SK-N-SH (cell line): ENCODE measurements around the gene MYMX. TPM values are rescaled to one million over a fixed set of nuclear protein-coding genes. Genes with fewer than 3 reads are reported as not detected.

Experiments used
- CTCF ChIA-PET: fragments of 300-600, 350-600 bp; formaldehyde crosslinking; extraction: SDS; loops from one replicate; lab custom pipeline; 2021; lab: Yijun Ruan, JAX
- POLR2A ChIA-PET: fragments of 350-600 bp; sonication (Branson Sonifier 250); formaldehyde crosslinking; extraction: SDS; loops from one replicate; lab custom pipeline; 2020; ENCODE audit warnings: antibody characterized with exemption, inconsistent platforms; lab: Yijun Ruan, JAX
- DNase-seq: peaks from one replicate; pipeline ENCODE4 v3.0.0; 2012
- H2AFZ ChIP-seq: fragments of 200-600 bp; sonication (generic); 2 replicates; pipeline ENCODE4 v1.8.1; 2016; ENCODE audit warnings: antibody characterized with exemption, mild to moderate bottlenecking, low read depth
- H3F3A ChIP-seq: fragments of 200-600 bp; sonication (generic); replicated peaks from 2 replicates; pipeline ENCODE3; 2016; ENCODE audit warnings: antibody characterized with exemption, mild to moderate bottlenecking; ENCODE audit not compliant: insufficient read depth
- H3K27ac ChIP-seq, 2 experiments: fragments of 200-500 bp in 1 of 2; fragments of 200-600 bp in 1 of 2; sonication (Bioruptor generic) in 1 of 2; sonication (generic), shearing (Covaris generic) in 1 of 2; 2 replicates each; pipeline versions ENCODE4 v1.5.1 to v1.6.1; 2014 to 2016; ENCODE audit warnings: low read depth in 2 of 2, inconsistent platforms in 1 of 2, low read length in 1 of 2, mild to moderate bottlenecking in 1 of 2, mixed read lengths in 1 of 2
- H3K27me3 ChIP-seq: fragments of 200-600 bp; sonication (generic), shearing (Covaris generic); 2 replicates; pipeline ENCODE4 v1.6.1; 2016; ENCODE audit warnings: mixed run types; ENCODE audit not compliant: insufficient read depth
- H3K36me3 ChIP-seq, 2 experiments: fragments of 200-500 bp in 1 of 2; fragments of 200-600 bp in 1 of 2; sonication (Bioruptor generic) in 1 of 2; sonication (generic) in 1 of 2; replicated peaks in 1 of 2; 2 replicates each; pipeline versions ENCODE3 to v1.5.1; 2014 to 2016; ENCODE audit warnings: low read length in 1 of 2, mild to moderate bottlenecking in 1 of 2; ENCODE audit not compliant: insufficient read depth in 2 of 2, control insufficient read depth in 1 of 2
- H3K4me1 ChIP-seq, 2 experiments: fragments of 200-500 bp in 1 of 2; fragments of 200-600 bp in 1 of 2; sonication (Bioruptor generic) in 1 of 2; sonication (generic), shearing (Covaris generic) in 1 of 2; 2 replicates each; pipeline versions ENCODE4 v1.5.1 to v1.6.1; 2014 to 2016; ENCODE audit warnings: low read depth in 1 of 2, low read length in 1 of 2, mixed run types in 1 of 2; ENCODE audit not compliant: insufficient read depth in 2 of 2, control insufficient read depth in 1 of 2
- H3K4me2 ChIP-seq: fragments of 200-600 bp; sonication (generic), shearing (Covaris generic); 2 replicates; pipeline ENCODE4 v1.6.1; 2017; ENCODE audit warnings: mixed run types
- H3K4me3 ChIP-seq, 2 experiments: fragments of 200-500 bp in 1 of 2; fragments of 200-600 bp in 1 of 2; sonication (Bioruptor generic) in 1 of 2; sonication (generic), shearing (Covaris generic) in 1 of 2; 2 replicates each; pipeline versions ENCODE4 v1.5.1 to v1.8.1; 2014 to 2016; ENCODE audit warnings: low read depth in 2 of 2, inconsistent platforms in 1 of 2, low read length in 1 of 2, mild to moderate bottlenecking in 1 of 2, mixed read lengths in 1 of 2, moderate library complexity in 1 of 2
- H3K79me2 ChIP-seq: fragments of 200-600 bp; sonication (generic); 2 replicates; pipeline ENCODE4 v1.8.1; 2017; ENCODE audit warnings: mild to moderate bottlenecking; ENCODE audit not compliant: insufficient read depth
- H3K9ac ChIP-seq: fragments of 200-600 bp; sonication (generic); 2 replicates; pipeline ENCODE4 v1.6.1; 2017; ENCODE audit warnings: mixed run types
- H3K9me2 ChIP-seq: fragments of 200-600 bp; sonication (generic); 2 replicates; pipeline ENCODE4 v1.6.1; 2017; ENCODE audit warnings: mixed run types
- H3K9me3 ChIP-seq: fragments of 200-600 bp; sonication (generic); 2 replicates; pipeline ENCODE4 v1.6.1; 2017; ENCODE audit warnings: mixed run types, mild to moderate bottlenecking, moderate library complexity
- H4K20me1 ChIP-seq: fragments of 200-600 bp; sonication (generic); 2 replicates; pipeline ENCODE4 v1.6.1; 2017; ENCODE audit warnings: mild to moderate bottlenecking, mixed run types; ENCODE audit not compliant: insufficient read depth
- EP300 ChIP-seq, 2 experiments: IDR thresholded peaks; 2 replicates each; pipeline versions ENCODE4 v1.4.0 to v1.6.1; 2012; ENCODE audit warnings: borderline replicate concordance in 1 of 2, low read depth in 1 of 2, low read length in 1 of 2
- FOXJ3 ChIP-seq: sonication (generic); formaldehyde crosslinking; IDR thresholded peaks from 2 replicates; pipeline ENCODE4 v1.5.1; 2020; ENCODE audit warnings: mild to moderate bottlenecking, missing genetic modification reagents
- GATA2 ChIP-seq: sonication (generic); formaldehyde crosslinking; IDR thresholded peaks from 2 replicates; pipeline ENCODE4 v1.5.0; 2020; ENCODE audit warnings: mild to moderate bottlenecking, missing genetic modification reagents
- IRF3 ChIP-seq: fragments of 150-350 bp; IDR thresholded peaks from 2 replicates; pipeline ENCODE4 v1.6.1; 2016; ENCODE audit warnings: mild to moderate bottlenecking, low read depth, low read length
- JUND ChIP-seq: IDR thresholded peaks from 2 replicates; pipeline ENCODE4 v1.4.0; 2012
- MEF2A ChIP-seq: IDR thresholded peaks from 2 replicates; pipeline ENCODE4 v1.4.0; 2012; ENCODE audit warnings: low read depth, borderline replicate concordance
- NFIC ChIP-seq: IDR thresholded peaks from 2 replicates; pipeline ENCODE4 v1.4.0; 2012; ENCODE audit warnings: borderline replicate concordance
- RCOR1 ChIP-seq: fragments of 150-350 bp; IDR thresholded peaks from 2 replicates; pipeline ENCODE4 v1.6.1; 2017; ENCODE audit warnings: antibody characterized with exemption, low read length
- REST ChIP-seq: IDR thresholded peaks from 2 replicates; pipeline ENCODE4 v1.6.1; 2012; ENCODE audit warnings: mild to moderate bottlenecking, low read depth, low read length, moderate library complexity
- RXRA ChIP-seq: IDR thresholded peaks from 2 replicates; pipeline ENCODE4 v1.4.0; 2012; ENCODE audit warnings: low read depth, mild to moderate bottlenecking, borderline replicate concordance
- SIN3A ChIP-seq: IDR thresholded peaks from 2 replicates; pipeline ENCODE4 v1.6.1; 2012; ENCODE audit warnings: low read depth, mild to moderate bottlenecking, low read length, moderate library complexity, borderline replicate concordance
- TAF1 ChIP-seq: IDR thresholded peaks from 2 replicates; pipeline ENCODE4 v1.6.1; 2012; ENCODE audit warnings: low read depth, mild to moderate bottlenecking, low read length, moderate library complexity, borderline replicate concordance
- WGBS: methylation state at CpG from one replicate; pipeline ENCODE4 v1.1.6; 2017; ENCODE audit warnings: low lambda C conversion rate; 5-methylcytosine and 5-hydroxymethylcytosine counted together
- polyA plus RNA-seq, 3 experiments: library from polyadenylated mRNA; depleted of rRNA; stranded (reverse); fragments of >200 nt; gene quantifications; 2 replicates each; pipeline ENCODE4 v1.2.3, GENCODE V29; 2012
- TF ChIP-seq, protein P1 (sequence below): IDR thresholded peaks from 2 replicates; pipeline ENCODE4 v1.4.0; 2012; ENCODE audit warnings: low read depth, borderline replicate concordance

Gene MYMX
- polyA plus RNA-seq, 1 of the 3 experiments (the other 2 are of a cell fraction) = not detected

- no peak for DNase-seq
- Histone ChIP-seq H3K4me1 (peaks cover 26 to 36% of the 10 kb centered on the region in 2 experiments), H3K27me3 (no peaks in the 10 kb centered on the region), H3K79me2 (no peaks in the 10 kb centered on the region), H3K9me2 (no peaks in the 10 kb centered on the region), H3F3A (peaks cover 18% of the 10 kb centered on the region), H3K9me3 (no peaks in the 10 kb centered on the region), H4K20me1 (no peaks in the 10 kb centered on the region), H2AFZ (no peak overlapping the region), H3K27ac (no peak overlapping the region), H3K4me2 (no peak overlapping the region), H3K4me3 (no peak overlapping the region), H3K9ac (no peak overlapping the region), H3K36me3 (no peaks in the 10 kb centered on the region)
- POLR2A ChIA-PET = interaction anchor here (2.7 kb wide), 1 partner anchor 8 kb away, joined by 27 read pairs; the partner anchor contains the start of gene HSP90AB1
- CTCF ChIA-PET = interaction anchor here (1.1 to 8.5 kb wide), 5 partner anchors 7 to 68 kb away, joined by 3 to 224 read pairs (median 115); partner anchors contain the start of genes HSP90AB1, MYMX and SLC29A1
- TF ChIP-seq RCOR1 = no peak
- no peak for TF ChIP-seq REST
- TF ChIP-seq SIN3A = no peak
- no peak for TF ChIP-seq FOXJ3 (CRISPR knock-in tag)
- TF ChIP-seq RXRA = no peak
- no peak for TF ChIP-seq MEF2A
- TF ChIP-seq NFIC = no peak
- TF ChIP-seq GATA2 (CRISPR knock-in tag) = no peak
- TF ChIP-seq JUND = no peak
- TF ChIP-seq EP300 (IDR thresholded peaks at IDR 0.05; ENCODE audit: borderline replicate concordance in 1 of 2, low read depth in 1 of 2, low read length in 1 of 2) = no peak
- TF ChIP-seq, protein P1, sequence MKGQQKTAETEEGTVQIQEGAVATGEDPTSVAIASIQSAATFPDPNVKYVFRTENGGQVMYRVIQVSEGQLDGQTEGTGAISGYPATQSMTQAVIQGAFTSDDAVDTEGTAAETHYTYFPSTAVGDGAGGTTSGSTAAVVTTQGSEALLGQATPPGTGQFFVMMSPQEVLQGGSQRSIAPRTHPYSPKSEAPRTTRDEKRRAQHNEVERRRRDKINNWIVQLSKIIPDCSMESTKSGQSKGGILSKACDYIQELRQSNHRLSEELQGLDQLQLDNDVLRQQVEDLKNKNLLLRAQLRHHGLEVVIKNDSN = no peak
- TF ChIP-seq TAF1 = no peak
- TF ChIP-seq IRF3 = no peak
- WGBS = 91% methylated on average over 7 of the region's 7 CpGs
Observed at GRCh38 chr6:44238687-44239350, 22.1 kb downstream of the MYMX start.
